Stomach (tissue), 4 donors: ENCODE results near the gene FKBP14.

Source experiments
- POLR2A ChIP-seq, 4 donors: fragments of 450-650 bp; IDR thresholded peaks; one replicate each; pipeline ENCODE4 v1.6.1; 2016; ENCODE audit warnings: antibody characterized with exemption in 4 of 4, control low read depth in 2 of 4, mild to moderate bottlenecking in 1 of 4, moderate library complexity in 1 of 4
- POLR2AphosphoS5 ChIP-seq, 3 donors: sonication (generic); formaldehyde crosslinking; IDR thresholded peaks; one replicate each; pipeline ENCODE4 v1.6.1; 2016; ENCODE audit warnings: antibody characterized with exemption in 3 of 3

GRCh38 chr7:29988424-29989256, 37.9 kb downstream of the FKBP14 start:
- TF ChIP-seq POLR2A (IDR thresholded peaks at IDR 0.05) (no peak), POLR2AphosphoS5 (IDR thresholded peaks at IDR 0.05) (no peak)
